RCC 7860 (cell line): ENCODE measurements around the gene NT5C1A.

Experiments
- DNase-seq: peaks from one replicate; pipeline ENCODE4 v3.0.0-alpha.2; 2015; ENCODE audit warnings: low spot score
- FAIRE-seq: peaks from 2 replicates; lab custom pipeline; 2012; peaks lifted over from hg19 to GRCh38; lab: Jason Lieb, UNC

NT5C1A gene

GRCh38 chr1:39663559-39663958 is 8.3 kb downstream of the NT5C1A start:
- FAIRE-seq (no peak), DNase-seq (no peak)

DNA sequence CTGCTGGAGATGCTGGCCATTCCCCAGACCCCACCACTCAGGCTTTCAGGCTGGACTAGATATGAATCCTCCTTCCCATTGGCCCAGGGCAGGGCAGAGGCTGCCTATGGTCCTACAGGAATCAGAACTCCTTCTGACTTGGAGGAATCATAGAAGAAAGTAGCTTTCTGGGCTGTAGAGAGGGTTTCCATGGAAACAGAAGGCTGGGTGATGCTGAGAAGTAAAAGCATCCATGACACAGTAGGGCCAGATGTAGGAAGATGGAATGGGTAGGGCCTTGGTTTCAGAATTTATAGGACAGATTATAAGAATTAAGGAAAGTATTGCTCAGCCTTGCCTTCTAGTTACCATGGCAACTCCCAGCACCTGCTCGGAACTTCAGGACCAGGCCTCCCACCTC is 9.0 kb downstream of the NT5C1A start:
- no peak for DNase-seq
- no peak for FAIRE-seq

GRCh38 chr1:39659538-39659937 is 12.4 kb downstream of the NT5C1A start:
- no peak for DNase-seq
- no peak for FAIRE-seq

- no peak for DNase-seq
- FAIRE-seq, result no peak
These were observed 12.8 kb downstream of the NT5C1A start for GRCh38 chr1:39659110-39659509.

DNA sequence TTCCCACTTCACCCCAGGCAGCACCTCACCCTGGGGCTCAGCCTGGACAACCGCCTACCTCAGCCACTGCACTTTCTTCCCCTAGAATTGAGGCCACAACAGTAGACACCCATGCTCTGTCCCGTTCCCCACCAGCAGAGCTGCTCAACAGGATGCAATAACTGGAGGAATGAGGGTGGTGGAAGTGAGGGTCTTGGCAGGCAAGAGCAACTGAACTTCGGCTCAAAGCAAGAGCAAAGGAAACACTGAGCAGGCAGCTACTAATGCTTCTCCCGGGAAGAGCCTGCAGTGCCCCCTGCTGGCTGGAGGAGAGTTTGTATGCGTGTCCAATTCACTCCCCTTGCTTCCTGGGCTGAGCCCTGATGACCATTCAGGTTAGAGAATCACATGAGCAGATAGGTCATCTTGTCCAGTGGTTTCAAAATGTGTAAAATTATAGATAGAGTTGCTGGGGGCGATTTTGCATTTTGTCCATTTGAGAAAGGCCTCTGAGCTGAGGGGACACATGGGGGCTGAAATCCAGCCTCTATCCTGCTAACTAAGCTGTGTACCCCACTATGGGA is 13.9 kb downstream of the NT5C1A start:
- DNase-seq, result peak; percentile 35
- FAIRE-seq, result no peak

GRCh38 chr1:39657402-39657801 is 14.5 kb downstream of the NT5C1A start:
- DNase-seq (no peak), FAIRE-seq (no peak)

GRCh38 chr1:39656391-39656790 is 15.5 kb downstream of the NT5C1A start:
- no peak for DNase-seq
- FAIRE-seq, result no peak

- FAIRE-seq (no peak), DNase-seq (no peak)
These were observed 16.2 kb downstream of the NT5C1A start for GRCh38 chr1:39655578-39656268.

DNA sequence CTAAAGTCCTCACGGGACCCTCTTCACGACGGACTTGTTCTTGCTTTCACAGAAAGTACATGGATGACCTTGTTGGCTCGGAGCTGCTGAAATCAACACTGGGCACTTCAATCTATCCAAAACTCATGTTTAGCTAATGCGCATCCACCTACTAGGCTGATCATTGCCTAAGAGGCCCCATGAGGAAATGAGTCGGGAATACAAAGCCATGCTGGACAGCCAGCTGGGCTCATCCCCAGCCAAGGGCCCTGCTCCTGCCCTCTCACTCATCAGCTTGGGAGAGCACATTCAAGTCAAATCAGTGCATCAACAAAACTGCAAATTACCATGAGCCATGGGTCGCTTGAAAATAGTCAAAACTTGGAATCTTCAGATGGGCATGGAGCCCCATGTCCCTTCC is 17.6 kb downstream of the NT5C1A start:
- DNase-seq (no peak), FAIRE-seq (no peak)

DNA sequence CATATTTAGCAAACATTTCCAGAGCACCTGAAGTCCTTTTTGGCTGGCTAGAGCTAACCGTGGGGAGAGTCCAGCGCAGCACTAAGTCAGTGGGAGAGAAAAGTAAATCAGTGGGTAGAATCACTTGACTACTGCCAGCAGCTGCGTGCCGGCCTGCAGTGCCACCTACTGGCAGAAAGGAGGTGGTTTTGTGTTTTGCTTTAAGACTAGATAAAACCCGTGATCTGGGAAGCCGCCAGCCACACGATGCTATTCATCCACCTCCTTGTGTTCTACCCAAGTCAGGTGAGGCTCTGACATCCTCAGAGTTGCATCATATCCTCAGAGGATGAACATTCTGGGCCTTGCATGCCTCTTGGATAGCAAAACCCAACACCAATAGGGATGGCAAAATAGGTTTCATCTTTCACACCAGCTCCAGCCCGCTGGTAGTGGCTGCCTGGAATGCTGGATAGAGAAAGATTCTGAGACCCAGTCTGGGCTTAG is 18.3 kb downstream of the NT5C1A start:
- peak; percentile 50 for DNase-seq
- no peak for FAIRE-seq

DNA sequence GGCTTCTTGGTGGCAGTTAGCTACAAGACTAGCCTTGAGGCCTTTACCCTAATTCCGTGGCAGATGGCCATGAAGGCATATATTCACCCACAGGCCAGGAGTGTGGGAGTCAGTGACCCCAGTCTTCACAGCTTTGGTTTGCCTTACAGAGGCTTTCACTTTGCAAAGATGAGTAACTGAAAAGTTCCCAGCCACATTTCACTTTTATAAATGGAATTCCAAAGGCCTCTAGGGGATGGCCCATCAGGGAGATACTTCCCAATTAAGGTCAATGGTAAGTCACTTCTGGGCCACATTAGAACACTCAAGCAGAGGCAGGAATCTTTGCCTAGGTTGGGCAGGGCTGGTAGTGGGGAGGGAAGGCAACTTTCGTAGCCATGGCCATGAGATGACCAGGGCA is 19.4 kb downstream of the NT5C1A start:
- DNase-seq, result no peak
- no peak for FAIRE-seq

- FAIRE-seq, result no peak
- DNase-seq, result no peak
These were observed 19.8 kb downstream of the NT5C1A start for GRCh38 chr1:39652105-39652504.

GRCh38 chr1:39650431-39650830 is 21.5 kb downstream of the NT5C1A start:
- DNase-seq, result no peak
- FAIRE-seq, result no peak

- DNase-seq (no peak), FAIRE-seq (no peak)
These were observed 22.2 kb downstream of the NT5C1A start for GRCh38 chr1:39649636-39650185.

GRCh38 chr1:39648496-39648895 is 23.4 kb downstream of the NT5C1A start:
- DNase-seq (no peak), FAIRE-seq (no peak)

GRCh38 chr1:39647247-39647646 is 24.7 kb downstream of the NT5C1A start:
- DNase-seq (no peak), FAIRE-seq (no peak)

- DNase-seq (no peak), FAIRE-seq (no peak)
These were observed 25.4 kb downstream of the NT5C1A start for GRCh38 chr1:39646232-39647081.

- no peak for DNase-seq
- FAIRE-seq, result no peak
These were observed 26.4 kb downstream of the NT5C1A start for GRCh38 chr1:39645411-39646043.

- FAIRE-seq, result no peak
- no peak for DNase-seq
These were observed 28.2 kb downstream of the NT5C1A start for GRCh38 chr1:39643705-39644104.

GRCh38 chr1:39642796-39643195 is 29.1 kb downstream of the NT5C1A start:
- DNase-seq (peak; percentile 42), FAIRE-seq (no peak)

DNA sequence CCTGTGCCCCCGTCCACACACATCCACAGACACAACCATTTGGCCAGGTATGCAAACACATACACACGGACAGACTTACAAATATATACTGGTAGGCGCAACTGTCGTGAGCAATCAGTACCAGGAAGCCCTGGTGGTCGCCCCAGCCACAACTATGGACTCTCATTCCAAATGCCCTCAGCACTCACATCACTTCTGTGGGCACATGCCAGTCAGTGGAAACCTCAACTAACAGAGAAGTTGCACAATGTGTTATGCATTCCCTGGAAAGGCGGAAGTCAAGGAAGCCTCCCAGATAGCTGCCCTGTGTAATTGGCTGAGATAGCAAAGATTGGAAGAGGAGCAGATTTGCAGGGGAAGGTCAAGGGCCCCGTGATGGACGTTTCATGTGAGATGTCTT is 31.0 kb downstream of the NT5C1A start:
- DNase-seq (no peak), FAIRE-seq (no peak)
